Cardiac septum (tissue), 1 donor: ENCODE results near the gene FAT1. TPM values are rescaled to one million over a fixed set of nuclear protein-coding genes. Genes with fewer than 3 reads are reported as not detected.
"Not testable (repeated sequence)": the region's sequence is repeated elsewhere in the genome, so short reads cannot be mapped to it uniquely, and the experiment has no call there.

Source experiments
- DNase-seq: peaks from one replicate; pipeline ENCODE4 v3.0.0-alpha.2; 2020; ENCODE audit warnings: low spot score
- intact Hi-C: fragments of 100-400 bp; cut with DNase I; formaldehyde crosslinking; loops from one replicate; pipeline ENCODE4 v1.14.0; 2022
- long read RNA-seq: library from polyadenylated mRNA; unstranded; transcript quantifications from one replicate; pipeline ENCODE4 v2.0.0, GENCODE V29; 2021
- total RNA-seq: library from RNA; stranded (reverse); fragmentation: NEBNext Ultra II Directional; extraction: Animal tissue kit (Norgen Biotek cat#: 25700); gene quantifications from one replicate; pipeline ENCODE4 v1.2.1, GENCODE V29; 2021
- donor health status: DM: no; HTN: no; CAD: no.

The FAT1 gene
- total RNA-seq, result 90.7 TPM
- long read RNA-seq, partial matches to known transcripts, result 7 of 14 reads
- long read RNA-seq, other reads (novel, unspliced or antisense), result 3 of 14 reads

GRCh38 chr4:186723292-186724057 lies at the start of gene FAT1:
FAT1 (minus strand) TSS chr4:186723856; CDS start chr4:186709827, 14,029 bp downstream.
- intact Hi-C loops, result loop anchor here (2.0 kb wide), 1 partner anchor 53 kb away; no protein-coding TSS in a partner anchor
- DNase-seq, result no peak

- intact Hi-C loops, result no loop called here
- DNase-seq, result no peak
Measured at GRCh38 chr4:186772936-186773487, 49.4 kb upstream of the FAT1 start.

GRCh38 chr4:186771624-186772023 lies 48.0 kb upstream of the FAT1 start:
- DNase-seq, result no peak
- intact Hi-C loops, result no loop called here

GRCh38 chr4:186770481-186771175 lies 47.0 kb upstream of the FAT1 start:
- DNase-seq, result no peak
- intact Hi-C loops, result no loop called here

- DNase-seq, result no peak
- intact Hi-C loops, result no loop called here
Measured at GRCh38 chr4:186767794-186768193, 44.1 kb upstream of the FAT1 start.

GRCh38 chr4:186765673-186766546 lies 42.3 kb upstream of the FAT1 start:
- intact Hi-C loops, result no loop called here
- no peak for DNase-seq

- DNase-seq, result no peak
Measured at GRCh38 chr4:186765138-186765537, 41.5 kb upstream of the FAT1 start.

GRCh38 chr4:186764457-186764856 lies 40.8 kb upstream of the FAT1 start:
- intact Hi-C loops, result no loop called here

More at GRCh38 chr4:186765138-186765537, 41.5 kb upstream of the FAT1 start:
- intact Hi-C loops, result no loop called here

GRCh38 chr4:186762865-186763264 lies 39.2 kb upstream of the FAT1 start:
- no peak for DNase-seq
- intact Hi-C loops, result no loop called here

More at GRCh38 chr4:186764457-186764856, 40.8 kb upstream of the FAT1 start:
- DNase-seq, result no peak

GRCh38 chr4:186762361-186762760 lies 38.7 kb upstream of the FAT1 start:
- intact Hi-C loops, result no loop called here
- DNase-seq, result no peak

- intact Hi-C loops, result not testable (repeated sequence)
Measured at GRCh38 chr4:186761956-186762355, 38.3 kb upstream of the FAT1 start.

GRCh38 chr4:186761393-186761792 lies 37.7 kb upstream of the FAT1 start:
- intact Hi-C loops, result no loop called here
- DNase-seq, result no peak

More at GRCh38 chr4:186761956-186762355, 38.3 kb upstream of the FAT1 start:
- DNase-seq, result not testable (repeated sequence)

GRCh38 chr4:186760576-186760975 lies 36.9 kb upstream of the FAT1 start:
- intact Hi-C loops, result no loop called here
- no peak for DNase-seq

- intact Hi-C loops, result no loop called here
- no peak for DNase-seq
Measured at GRCh38 chr4:186759990-186760389, 36.3 kb upstream of the FAT1 start.

GRCh38 chr4:186758929-186759682 lies 35.5 kb upstream of the FAT1 start:
- intact Hi-C loops, result no loop called here

GRCh38 chr4:186757696-186758355 lies 34.2 kb upstream of the FAT1 start:
- no peak for DNase-seq
- intact Hi-C loops, result no loop called here

More at GRCh38 chr4:186758929-186759682, 35.5 kb upstream of the FAT1 start:
- DNase-seq, result no peak

- DNase-seq, intact Hi-C loops: not testable (repeated sequence)
Measured at GRCh38 chr4:186756550-186756949, 32.9 kb upstream of the FAT1 start.
